GM10266 (cell line): Measurements from ENCODE around the gene ATP13A1.
"Not testable (repeated sequence)": the region's sequence is repeated elsewhere in the genome, so short reads cannot be mapped to it uniquely, and the experiment has no call there.

ENCODE experiments used
- DNase-seq: peaks from one replicate; pipeline ENCODE4 v3.0.0; 2012; ENCODE audit errors: extremely low spot score
- CTCF ChIP-seq: IDR thresholded peaks from 2 replicates; pipeline ENCODE4 v1.5.1; 2012; ENCODE audit warnings: mild to moderate bottlenecking, low read depth; ENCODE audit not compliant: control insufficient read depth, insufficient read depth; ENCODE audit errors: missing control alignments

The ATP13A1 gene

GRCh38 chr19:19615086-19615485 lies 48.4 kb downstream of the ATP13A1 start:
- TF ChIP-seq CTCF: no peak
- no peak for DNase-seq

DNA sequence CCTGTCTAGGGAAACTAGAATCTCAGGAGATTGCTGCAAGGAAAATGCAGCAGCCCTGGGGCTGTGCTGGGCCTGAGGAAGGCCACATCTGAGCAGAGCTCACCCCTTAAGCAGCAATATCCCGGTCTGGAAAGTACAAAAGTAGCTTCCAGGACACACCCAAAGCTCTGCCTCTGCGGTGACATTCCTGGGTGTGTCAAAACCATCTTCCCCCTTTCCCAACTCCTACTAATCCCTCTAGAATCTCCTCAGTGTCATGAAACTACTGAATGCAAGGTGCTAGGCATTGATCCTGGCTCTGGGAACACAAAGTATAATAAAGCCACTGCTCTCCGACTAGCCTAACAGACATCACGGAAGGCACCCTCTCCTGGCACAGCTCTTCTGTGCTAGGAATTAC lies 50.0 kb downstream of the ATP13A1 start:
- DNase-seq: no peak
- no peak for TF ChIP-seq CTCF

DNA sequence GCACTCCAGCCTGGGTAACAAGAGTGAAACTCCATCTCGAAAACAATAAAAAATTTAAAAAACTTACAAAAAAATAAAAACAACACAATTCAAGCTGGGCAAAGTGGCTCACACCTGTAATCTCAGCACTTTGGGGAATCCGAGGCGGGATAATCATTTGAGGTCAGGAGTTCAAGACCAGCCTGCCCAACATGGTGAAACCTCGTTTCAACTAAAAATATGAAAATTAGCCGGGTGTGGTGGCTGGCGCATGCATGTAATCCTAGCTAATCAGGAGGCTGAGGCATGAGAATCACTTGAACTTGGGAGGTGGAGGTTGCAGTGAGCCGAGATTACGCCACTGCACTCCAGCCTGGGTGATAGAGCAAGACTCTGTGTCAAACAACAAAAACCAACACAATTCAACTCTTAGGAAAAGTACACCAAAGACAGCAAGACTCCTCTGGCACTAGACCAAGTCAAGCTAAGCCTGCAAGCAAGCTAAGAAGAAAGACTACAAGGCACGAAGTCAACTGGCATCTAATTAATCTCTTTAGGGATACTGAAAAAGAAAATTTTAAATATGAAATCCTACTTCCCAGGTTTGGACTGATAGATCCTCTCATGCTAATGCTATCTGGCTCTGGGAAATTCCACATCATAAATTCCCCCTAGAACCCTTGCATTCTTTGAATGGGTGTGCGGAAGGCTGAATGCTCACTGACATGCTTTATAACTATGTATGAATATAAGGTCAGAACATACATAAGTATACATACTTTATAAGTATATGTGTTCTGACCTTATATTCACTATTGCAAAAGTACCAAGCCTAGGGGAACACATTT lies 52.9 kb downstream of the ATP13A1 start:
- TF ChIP-seq CTCF: no peak
- no peak for DNase-seq

DNA sequence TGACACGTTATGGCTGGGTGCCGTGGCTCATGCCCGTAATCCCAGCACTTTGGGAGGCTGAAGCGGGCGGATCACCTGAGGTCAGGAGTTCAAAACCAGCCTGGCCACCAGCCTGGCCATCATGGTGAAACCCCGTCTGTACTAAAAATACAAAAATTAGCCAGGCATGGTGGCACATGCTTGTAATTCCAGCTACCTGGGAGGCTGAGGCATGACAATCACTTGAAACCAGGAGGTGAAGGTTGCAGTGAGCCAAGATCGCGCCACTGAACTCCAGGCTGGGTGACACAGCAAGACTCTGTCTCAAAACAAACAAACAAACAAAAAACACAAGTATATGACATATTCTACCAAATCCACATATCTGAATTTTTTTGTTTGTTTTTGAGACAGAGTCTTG lies 56.8 kb downstream of the ATP13A1 start:
- DNase-seq: not testable (repeated sequence)

- DNase-seq: no peak
- no peak for TF ChIP-seq CTCF
Observed at GRCh38 chr19:19606021-19606420, 57.5 kb downstream of the ATP13A1 start.

- no peak for TF ChIP-seq CTCF
- no peak for DNase-seq
Observed at GRCh38 chr19:19602713-19603324, 60.7 kb downstream of the ATP13A1 start.

GRCh38 chr19:19602136-19602712 lies 61.3 kb downstream of the ATP13A1 start:
- TF ChIP-seq CTCF: no peak
- DNase-seq: no peak
